ENCODE data around the gene TAAR1.
"Not testable (repeated sequence)": the region's sequence is repeated elsewhere in the genome, so short reads cannot be mapped to it uniquely, and the experiment has no call there.

Gene TAAR1

GRCh38 chr6:132611616-132612015 is 47.4 kb downstream of the TAAR1 start:
- Histone ChIP-seq H3K27ac (no peak overlapping the region), H3K4me3 (no peak overlapping the region)
- no peak for DNase-seq (ENCODE audit: low spot score)
- TF ChIP-seq CTCF (IDR thresholded peaks at IDR 0.05): no peak

GRCh38 chr6:132607544-132608233 is 51.3 kb downstream of the TAAR1 start:
- no peak for TF ChIP-seq CTCF (IDR thresholded peaks at IDR 0.05)
- H3K27ac ChIP-seq: no peak overlapping the region
- no peak for DNase-seq (ENCODE audit: low spot score)
- H3K4me3 ChIP-seq: no peak overlapping the region

- H3K4me3 ChIP-seq: no peak overlapping the region
- DNase-seq (ENCODE audit: low spot score): no peak
- H3K27ac ChIP-seq: no peak overlapping the region
- no peak for TF ChIP-seq CTCF (IDR thresholded peaks at IDR 0.05)
Measured at GRCh38 chr6:132604635-132605152, 54.3 kb downstream of the TAAR1 start.

GRCh38 chr6:132600900-132601299 is 58.1 kb downstream of the TAAR1 start:
- H3K27ac ChIP-seq; H3K4me3 ChIP-seq; DNase-seq (ENCODE audit: low spot score): not testable (repeated sequence)

GRCh38 chr6:132598473-132598872 is 60.5 kb downstream of the TAAR1 start:
- no peak overlapping the region for H3K27ac ChIP-seq
- TF ChIP-seq CTCF (IDR thresholded peaks at IDR 0.05): no peak
- no peak for DNase-seq (ENCODE audit: low spot score)

GRCh38 chr6:132596201-132596600 is 62.8 kb downstream of the TAAR1 start:
- DNase-seq (ENCODE audit: low spot score): no peak
- no peak overlapping the region for H3K27ac ChIP-seq
- no peak overlapping the region for H3K4me3 ChIP-seq
- TF ChIP-seq CTCF (IDR thresholded peaks at IDR 0.05): no peak

More at GRCh38 chr6:132598473-132598872, 60.5 kb downstream of the TAAR1 start:
- H3K4me3 ChIP-seq: no peak overlapping the region

Data from coronary artery (tissue), 2 donors.